Measurements from ENCODE around the gene MYO18B.

MYO18B gene

GRCh38 chr22:25853501-25854284 is 111.7 kb downstream of the MYO18B start:
- DNase-seq (ENCODE audit: low spot score) = no peak

GRCh38 chr22:25869771-25870170 is 127.8 kb downstream of the MYO18B start:
- DNase-seq (ENCODE audit: low spot score) = no peak

GRCh38 chr22:25874327-25874726 is 132.3 kb downstream of the MYO18B start:
- DNase-seq (ENCODE audit: low spot score) = no peak

- no peak for DNase-seq (ENCODE audit: low spot score)
These were observed 133.5 kb downstream of the MYO18B start for GRCh38 chr22:25875461-25875860.

GRCh38 chr22:25876871-25877270 is 134.9 kb downstream of the MYO18B start:
- no peak for DNase-seq (ENCODE audit: low spot score)

- DNase-seq (ENCODE audit: low spot score) = no peak
These were observed 136.9 kb downstream of the MYO18B start for GRCh38 chr22:25878933-25879332.

GRCh38 chr22:25880524-25880923 is 138.5 kb downstream of the MYO18B start:
- DNase-seq (ENCODE audit: low spot score) = no peak

GRCh38 chr22:25881210-25881755 is 139.3 kb downstream of the MYO18B start:
- no peak for DNase-seq (ENCODE audit: low spot score)

GRCh38 chr22:25882360-25882759 is 140.4 kb downstream of the MYO18B start:
- DNase-seq (ENCODE audit: low spot score) = no peak

GRCh38 chr22:25883482-25884033 is 141.6 kb downstream of the MYO18B start:
- DNase-seq (ENCODE audit: low spot score) = no peak

GRCh38 chr22:25884121-25884520 is 142.1 kb downstream of the MYO18B start:
- DNase-seq (ENCODE audit: low spot score) = no peak

- DNase-seq (ENCODE audit: low spot score) = no peak
These were observed 146.5 kb downstream of the MYO18B start for GRCh38 chr22:25888399-25889054.

GRCh38 chr22:25890651-25891050 is 148.7 kb downstream of the MYO18B start:
- no peak for DNase-seq (ENCODE audit: low spot score)

GRCh38 chr22:25892678-25893077 is 150.7 kb downstream of the MYO18B start:
- no peak for DNase-seq (ENCODE audit: low spot score)

- no peak for DNase-seq (ENCODE audit: low spot score)
These were observed 153.7 kb downstream of the MYO18B start for GRCh38 chr22:25895678-25896077.

GRCh38 chr22:25896098-25896497 is 154.1 kb downstream of the MYO18B start:
- no peak for DNase-seq (ENCODE audit: low spot score)

GRCh38 chr22:25896592-25896991 is 154.6 kb downstream of the MYO18B start:
- no peak for DNase-seq (ENCODE audit: low spot score)

- DNase-seq (ENCODE audit: low spot score) = peak; percentile 3
These were observed 156.8 kb downstream of the MYO18B start for GRCh38 chr22:25898707-25899365.

- DNase-seq (ENCODE audit: low spot score) = no peak
These were observed 157.6 kb downstream of the MYO18B start for GRCh38 chr22:25899566-25899965.

GRCh38 chr22:25900390-25900789 is 158.4 kb downstream of the MYO18B start:
- no peak for DNase-seq (ENCODE audit: low spot score)

- no peak for DNase-seq (ENCODE audit: low spot score)
These were observed 158.9 kb downstream of the MYO18B start for GRCh38 chr22:25900880-25901279.

- DNase-seq (ENCODE audit: low spot score) = no peak
These were observed 160.4 kb downstream of the MYO18B start for GRCh38 chr22:25902402-25902801.
